HG03565 (cell line): ENCODE results near the gene NDUFS8.
A peak's percentile ranks its signal among the peaks of the same experiment; 100 is the strongest.
"Not testable (repeated sequence)": the region's sequence is repeated elsewhere in the genome, so short reads cannot be mapped to it uniquely, and the experiment has no call there.

Experiments
- ATAC-seq: cut with Tn5 transposase; IDR thresholded peaks from one replicate; pipeline ENCODE4 v1.9.1; 2021; ENCODE audit warnings: mild to moderate bottlenecking, moderate library complexity; ENCODE audit not compliant: unreplicated experiment

The NDUFS8 gene

DNA sequence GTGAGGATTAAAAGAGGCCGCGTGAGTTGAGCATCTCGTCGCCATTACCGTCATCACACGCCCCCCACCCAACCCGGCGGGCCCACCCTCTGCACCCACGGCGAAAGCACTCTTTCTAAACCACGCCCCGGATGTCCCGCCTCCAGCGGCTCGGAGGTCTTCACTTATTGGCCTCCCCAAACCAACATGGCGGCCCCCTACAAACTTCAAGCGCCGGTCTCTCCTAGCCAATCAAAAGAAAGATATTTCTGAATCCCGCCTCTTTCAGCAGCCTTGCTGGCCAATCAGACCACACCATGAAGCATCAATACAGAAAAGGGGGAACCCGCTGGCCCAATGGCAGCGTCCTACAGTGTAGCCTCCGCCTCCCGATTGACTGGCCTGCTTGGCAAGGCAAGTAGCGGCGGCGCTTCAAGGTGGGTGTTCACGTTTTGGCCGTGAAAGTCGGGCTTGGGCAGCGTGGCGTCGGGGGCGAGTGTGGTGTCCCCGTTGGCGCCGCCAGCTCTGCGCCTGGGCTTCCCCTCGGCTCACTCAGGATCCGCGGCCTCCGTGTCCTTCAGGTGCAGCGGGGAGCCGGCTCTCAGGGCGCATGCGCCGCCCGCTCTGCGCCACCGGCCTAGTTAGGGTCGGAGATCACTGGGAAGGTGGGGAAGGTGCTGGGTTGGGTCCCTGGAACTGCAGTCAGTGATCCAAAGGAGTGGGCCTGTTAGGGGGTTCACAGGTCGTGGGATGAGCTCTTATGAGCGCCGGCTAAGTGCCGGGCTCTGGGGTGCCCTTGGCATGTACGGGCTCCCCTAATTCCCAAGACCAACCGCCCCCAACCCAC lies at the start of gene NDUFS8:
Gene NDUFS8, plus strand, starts transcription at position 364 of the 826 bp plus-strand sequence. CDS start 1,471 bp downstream, outside the sequence.
- peak; percentile 86 for ATAC-seq

DNA sequence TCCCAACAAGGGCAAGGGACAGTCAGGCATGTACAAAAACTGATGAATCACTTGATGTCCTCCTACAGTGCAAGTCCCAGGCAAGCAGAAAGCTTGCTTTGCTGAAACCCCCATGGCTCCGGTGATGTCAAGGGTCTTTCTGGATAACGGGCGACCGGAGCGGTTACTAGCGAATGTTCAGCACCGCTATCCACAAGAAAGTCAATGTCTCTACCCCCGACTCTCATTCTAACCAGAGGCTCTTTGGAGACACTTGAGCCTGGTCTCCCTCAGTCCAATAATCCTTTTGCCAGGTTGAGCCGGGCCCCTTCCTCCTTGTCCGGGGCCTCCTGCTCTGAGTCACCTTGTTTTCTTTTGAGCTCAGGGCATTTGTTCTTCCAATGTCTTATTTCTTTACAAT lies 49.3 kb upstream of the NDUFS8 start:
- ATAC-seq = not testable (repeated sequence)

DNA sequence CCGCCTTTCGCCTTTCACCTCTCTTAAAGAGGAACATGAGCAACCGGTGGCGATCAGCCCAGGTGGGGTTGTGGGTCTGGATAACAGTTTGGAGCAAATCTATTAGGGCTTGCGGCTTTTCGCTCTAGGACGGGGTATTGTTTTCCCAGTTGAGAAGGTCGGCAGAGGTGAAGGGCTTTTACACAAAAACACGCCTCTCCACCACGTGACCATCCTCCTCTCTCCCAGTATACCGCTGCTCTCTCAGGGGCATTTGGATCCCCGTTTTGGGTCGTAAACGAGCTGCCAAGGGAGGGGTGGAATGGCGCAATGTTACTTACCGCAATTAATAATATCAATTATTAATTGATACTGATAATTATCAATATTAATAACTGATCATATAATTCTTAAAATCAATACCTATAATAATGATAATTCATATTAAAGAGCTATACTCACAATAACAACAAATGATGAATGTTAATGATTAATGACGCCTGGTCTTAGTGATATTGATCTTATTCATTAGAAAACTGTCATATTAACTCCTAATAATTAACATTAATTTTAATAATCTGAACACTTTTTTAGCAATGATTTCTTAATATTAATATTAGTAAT lies 48.1 kb upstream of the NDUFS8 start:
- ATAC-seq = not testable (repeated sequence)

DNA sequence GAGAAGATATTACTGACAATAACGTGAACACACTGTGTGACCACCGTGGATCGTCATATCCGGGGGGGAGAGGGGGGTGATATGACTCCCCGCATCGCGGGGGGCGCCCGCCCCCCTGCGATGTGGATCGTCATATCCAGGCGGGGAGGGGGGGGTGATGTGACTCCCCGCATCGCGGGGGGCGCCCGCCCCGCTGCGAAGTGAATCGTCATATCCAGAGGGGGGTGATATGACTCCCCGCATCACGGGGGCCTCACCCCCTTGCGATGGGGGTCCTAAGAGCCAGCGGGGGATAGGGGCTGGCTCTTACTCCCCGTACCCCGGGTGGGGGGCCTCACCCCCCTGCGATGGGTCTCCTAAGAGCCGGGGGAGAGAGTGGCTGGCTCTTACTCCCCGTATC lies 46.5 kb upstream of the NDUFS8 start:
- ATAC-seq = no peak

- ATAC-seq = not testable (repeated sequence)
Measured at GRCh38 chr11:67985302-67985701, 45.2 kb upstream of the NDUFS8 start.

GRCh38 chr11:67990546-67991346 lies 39.7 kb upstream of the NDUFS8 start:
- ATAC-seq = not testable (repeated sequence)

DNA sequence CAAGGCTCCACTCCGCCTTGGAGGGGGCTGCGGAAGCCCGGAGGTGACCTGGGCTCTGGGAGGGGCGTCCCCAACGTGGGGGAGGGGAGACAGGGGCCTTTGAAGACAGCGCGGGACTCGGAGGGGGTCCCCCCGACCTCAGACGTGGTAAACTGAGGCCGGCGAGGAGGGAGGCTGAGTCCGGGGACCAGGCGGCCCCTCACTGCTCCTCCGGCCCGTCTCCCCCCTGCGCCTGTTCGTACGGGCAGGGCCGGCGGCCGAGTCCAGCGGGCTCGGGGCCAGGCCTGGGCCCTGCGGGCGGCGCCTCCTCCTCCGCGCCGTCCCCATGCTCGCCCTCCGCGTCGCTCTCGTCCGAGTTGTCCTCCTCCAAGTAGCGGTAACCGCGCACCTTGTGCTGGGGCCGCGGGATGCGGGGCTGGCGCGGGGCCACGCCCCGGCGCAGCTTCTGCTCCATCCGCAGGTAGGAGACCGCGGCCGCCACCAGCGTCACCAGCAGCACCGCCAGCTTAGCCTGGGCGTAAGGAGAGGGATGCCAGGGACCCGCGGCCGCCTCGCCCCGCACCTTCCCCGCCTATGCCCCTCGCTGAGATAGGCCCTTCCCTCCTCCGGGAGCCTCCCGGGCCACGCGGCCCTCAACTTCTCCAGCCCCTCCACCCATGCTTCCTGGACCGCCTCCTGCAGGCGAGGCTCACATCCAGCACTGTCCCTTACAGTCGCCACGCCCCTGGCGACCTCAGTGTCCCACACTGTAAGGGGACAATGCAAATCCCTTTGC lies 38.9 kb upstream of the NDUFS8 start:
- ATAC-seq = not testable (repeated sequence)

- not testable (repeated sequence) for ATAC-seq
Measured at GRCh38 chr11:67993821-67994220, 36.7 kb upstream of the NDUFS8 start.

DNA sequence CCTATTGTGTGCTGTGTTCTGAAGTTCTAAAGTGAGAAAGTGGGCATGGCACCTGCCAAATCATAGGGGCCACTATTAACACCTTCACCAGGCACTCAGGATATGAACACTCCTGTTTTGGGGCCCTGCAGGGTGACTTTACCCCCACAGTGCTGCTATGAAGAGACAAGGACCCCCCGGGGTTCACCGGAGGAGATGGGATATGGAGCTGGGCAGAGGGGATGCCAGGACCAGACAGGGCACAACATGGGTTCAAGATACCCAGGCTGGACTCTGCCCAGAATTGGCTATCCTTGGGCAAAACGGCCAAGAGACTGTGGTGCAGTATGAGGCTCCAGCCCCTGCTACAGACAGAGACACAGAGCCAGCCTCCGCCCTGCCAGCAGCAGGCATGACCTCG lies 36.1 kb upstream of the NDUFS8 start:
- not testable (repeated sequence) for ATAC-seq

DNA sequence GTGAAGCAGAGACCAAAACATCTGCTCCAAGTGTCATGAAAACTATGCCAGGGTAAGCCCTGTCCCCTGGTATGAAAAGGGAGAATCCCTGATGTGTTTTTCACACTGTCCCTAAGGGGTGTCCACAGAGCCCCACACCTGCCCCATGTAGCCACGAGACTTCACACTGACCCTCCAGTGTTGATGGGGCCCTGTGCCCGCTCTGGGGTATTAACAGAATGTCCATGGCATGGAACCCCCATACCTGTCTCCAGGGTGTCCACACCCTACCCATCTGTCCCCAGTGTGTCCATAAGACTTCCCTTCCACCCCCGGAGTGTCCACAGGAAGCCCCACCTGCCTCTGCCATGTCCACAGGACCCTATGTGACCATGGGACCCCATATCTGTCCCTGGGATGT lies 35.4 kb upstream of the NDUFS8 start:
- not testable (repeated sequence) for ATAC-seq

GRCh38 chr11:67995579-67995978 lies 34.9 kb upstream of the NDUFS8 start:
- ATAC-seq = not testable (repeated sequence)

DNA sequence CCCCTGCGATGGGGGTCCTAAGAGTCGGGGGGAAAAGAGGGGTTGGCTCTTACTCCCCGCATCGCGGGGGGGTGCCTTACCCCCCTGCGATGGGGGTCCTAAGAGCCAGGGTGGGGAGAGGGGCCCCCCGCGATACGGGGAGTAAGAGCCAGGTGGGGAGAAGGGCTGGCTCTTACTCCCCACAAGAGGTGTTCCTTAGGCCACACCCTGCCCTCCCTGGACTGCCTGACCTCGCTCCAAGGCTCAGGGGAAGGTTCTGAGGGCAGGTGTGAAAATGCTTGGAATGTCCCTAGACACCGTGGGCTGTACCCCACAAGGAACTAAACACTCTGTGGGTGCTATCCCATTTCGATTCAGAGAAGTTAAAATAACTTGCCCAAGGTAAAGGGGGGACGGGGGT lies 34.4 kb upstream of the NDUFS8 start:
- ATAC-seq = no peak

GRCh38 chr11:67996622-67997474 lies 33.6 kb upstream of the NDUFS8 start:
- no peak for ATAC-seq

- ATAC-seq = no peak
Measured at GRCh38 chr11:67997475-67997921, 33.0 kb upstream of the NDUFS8 start.

GRCh38 chr11:67998150-67999045 lies 32.1 kb upstream of the NDUFS8 start:
- ATAC-seq = no peak

- ATAC-seq = no peak
Measured at GRCh38 chr11:67999201-67999629, 31.3 kb upstream of the NDUFS8 start.

DNA sequence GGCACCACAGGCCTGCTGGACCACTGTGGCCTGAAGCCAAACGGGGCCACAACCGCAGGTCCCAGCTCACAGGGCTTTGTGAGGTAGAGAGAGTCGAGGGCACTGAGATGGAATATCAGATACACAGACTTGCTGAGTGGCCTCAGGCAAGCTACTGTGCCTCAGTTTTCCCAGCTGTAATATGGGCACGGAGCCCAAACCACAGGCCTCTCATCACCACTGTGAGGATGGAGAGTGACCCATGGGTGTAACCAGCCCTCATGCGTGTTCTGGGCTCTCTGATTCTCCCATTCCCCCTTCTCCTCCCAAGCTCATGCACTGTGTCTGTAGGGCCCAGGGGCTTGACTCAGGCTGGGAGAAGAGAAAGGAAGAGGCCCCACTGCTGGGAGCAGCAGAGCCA lies 30.8 kb upstream of the NDUFS8 start:
- ATAC-seq = no peak

DNA sequence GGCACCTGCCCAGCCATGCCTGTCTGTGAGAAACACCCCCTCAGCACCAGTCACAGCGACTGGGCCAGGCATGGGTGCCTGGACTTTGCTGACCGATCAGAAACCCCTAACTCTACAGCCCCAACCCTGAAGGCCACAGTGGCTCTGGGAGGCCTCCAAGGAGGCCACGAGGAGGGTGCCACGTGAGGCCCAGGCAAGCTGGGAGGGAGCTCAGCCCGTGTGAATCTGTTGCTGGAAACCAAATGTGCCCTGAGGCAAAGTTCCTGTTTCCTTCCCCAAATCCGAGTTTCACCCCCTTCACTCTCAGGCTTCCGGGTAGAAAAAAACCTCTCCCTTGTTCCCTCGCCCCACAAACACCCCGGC lies 27.9 kb upstream of the NDUFS8 start:
- no peak for ATAC-seq
